NCI-H1092 (cell line): ENCODE data around the gene TRIM75.
"Not testable (repeated sequence)": the region's sequence is repeated elsewhere in the genome, so short reads cannot be mapped to it uniquely, and the experiment has no call there.

Source experiments
- DNase-seq: peaks from one replicate; lab custom pipeline; 2025; lab: John Stamatoyannopoulos, UW

TRIM75 gene

DNA sequence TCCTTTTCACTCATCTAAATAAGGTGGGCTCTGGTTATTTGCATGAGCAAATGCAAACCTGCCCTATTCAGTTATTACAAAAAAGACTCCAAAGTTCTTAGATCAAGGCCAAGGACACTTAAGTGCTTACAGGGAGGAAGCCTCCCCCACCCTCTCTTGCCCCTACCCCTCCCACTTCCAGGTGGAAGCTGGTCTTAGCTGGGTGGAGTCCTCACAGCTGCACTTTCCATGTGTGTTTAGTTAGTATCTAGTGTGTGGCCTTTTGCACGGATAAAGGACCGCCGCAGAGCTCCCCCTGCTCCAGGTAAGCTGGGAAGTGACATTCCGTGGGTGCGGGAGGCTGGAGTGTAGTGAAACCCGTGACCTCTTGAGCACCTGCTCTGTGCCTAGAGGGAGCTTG, at the start of gene TRIM75:
TSS of gene TRIM75 (plus strand) at position 222 of the 400 bp plus-strand sequence. CDS start 5,282 bp downstream, outside the sequence.
- DNase-seq, result no peak

DNA sequence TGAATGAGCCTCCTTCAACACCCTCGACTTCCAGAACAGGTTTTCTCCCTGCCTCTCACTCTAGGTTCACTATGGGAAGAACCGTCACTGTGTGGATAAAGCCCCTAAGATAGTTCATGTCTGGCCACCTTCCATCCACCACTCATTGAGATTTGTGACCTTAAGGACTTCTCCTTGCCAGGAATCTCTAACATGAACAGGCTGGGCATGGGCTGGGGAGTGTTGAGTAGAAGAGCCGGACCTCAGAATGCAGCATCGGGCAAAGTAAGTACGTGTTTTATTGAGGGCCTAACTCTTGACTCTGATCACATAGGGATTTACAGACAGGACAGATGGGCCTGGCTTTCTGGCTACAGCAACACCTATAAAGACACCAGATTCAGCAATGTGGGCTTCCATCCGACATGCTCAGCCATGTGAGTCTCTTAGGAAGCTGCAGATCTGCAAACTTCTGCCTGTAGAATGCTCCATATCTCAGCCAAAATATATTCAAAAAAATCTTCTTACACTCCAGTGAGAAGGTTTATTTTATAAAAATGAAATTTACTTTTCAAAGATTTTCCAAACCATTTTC, 48.2 kb upstream of the TRIM75 start:
- DNase-seq, result no peak

DNA sequence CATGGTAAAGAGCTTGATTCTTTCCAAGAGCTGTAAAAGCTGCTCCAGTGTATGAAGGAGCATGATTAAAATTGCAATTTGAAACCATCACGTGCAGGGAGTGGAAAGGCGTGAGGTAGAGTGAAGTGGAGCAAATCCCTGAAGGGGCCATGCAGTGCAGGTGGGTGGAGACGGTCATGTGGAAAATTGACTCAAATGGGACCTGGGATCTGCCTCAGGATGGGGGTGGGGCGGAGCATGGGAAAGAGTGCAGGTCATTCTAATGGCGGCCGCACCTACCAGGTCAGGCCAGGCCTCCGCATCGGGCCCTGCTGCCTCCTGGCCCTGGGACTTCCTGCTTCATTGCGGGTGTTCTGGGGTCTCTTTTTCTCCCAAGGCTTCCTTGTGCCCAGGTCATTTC, 47.2 kb upstream of the TRIM75 start:
- DNase-seq, result no peak

DNA sequence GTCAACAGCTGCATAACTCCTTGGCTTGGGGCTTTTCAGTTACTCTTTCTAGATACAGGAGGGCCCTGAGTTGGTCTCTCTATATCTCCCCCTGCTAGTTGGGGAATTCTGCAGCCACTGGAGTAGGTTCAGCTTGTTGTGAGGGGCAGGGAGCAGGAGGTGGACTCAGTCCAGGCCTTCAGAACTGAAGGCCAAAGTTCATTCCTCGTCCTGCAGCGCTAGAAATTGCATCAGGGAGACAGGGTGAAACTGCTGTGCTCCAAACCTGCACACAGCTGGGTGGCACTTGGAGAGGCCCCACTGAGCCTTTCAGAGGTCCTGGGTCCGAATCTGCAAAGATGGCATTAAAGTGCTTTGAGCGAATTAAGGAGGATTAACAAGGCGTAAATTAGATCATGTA, 46.8 kb upstream of the TRIM75 start:
- DNase-seq, result no peak

DNA sequence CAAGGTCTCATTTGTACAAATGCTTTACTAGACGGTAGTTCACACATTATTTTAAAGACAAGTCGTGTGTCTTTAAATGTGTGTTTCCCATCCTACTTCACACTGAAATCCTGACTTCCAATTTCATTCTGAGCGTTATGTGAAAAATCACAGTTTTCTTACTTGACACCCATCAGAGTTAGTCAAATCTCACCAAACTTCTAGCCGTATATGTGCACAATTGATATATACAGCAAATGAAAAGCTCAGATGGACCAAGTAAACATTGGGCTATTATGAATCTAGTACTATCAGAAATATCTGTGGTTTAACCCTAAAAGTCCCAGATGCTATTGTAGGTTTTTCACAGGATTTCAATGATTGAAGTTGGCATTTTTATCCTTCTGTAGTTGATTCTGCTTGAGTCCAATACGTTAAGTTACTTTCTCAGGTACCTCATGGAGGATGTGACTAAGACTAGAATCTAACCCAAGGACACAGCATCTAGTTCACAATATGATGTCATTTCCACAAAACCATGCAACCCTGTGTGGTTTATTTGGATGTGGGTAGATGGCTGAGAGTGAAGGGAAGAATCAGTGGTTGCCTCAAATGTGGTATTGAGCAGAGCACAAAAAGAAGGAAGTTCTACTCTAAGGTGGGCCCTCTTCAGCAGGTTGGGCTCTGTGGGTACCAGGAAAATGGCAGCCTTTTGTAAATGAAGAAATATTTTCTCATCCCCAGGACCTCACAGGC, 44.0 kb upstream of the TRIM75 start:
- DNase-seq, result no peak

DNA sequence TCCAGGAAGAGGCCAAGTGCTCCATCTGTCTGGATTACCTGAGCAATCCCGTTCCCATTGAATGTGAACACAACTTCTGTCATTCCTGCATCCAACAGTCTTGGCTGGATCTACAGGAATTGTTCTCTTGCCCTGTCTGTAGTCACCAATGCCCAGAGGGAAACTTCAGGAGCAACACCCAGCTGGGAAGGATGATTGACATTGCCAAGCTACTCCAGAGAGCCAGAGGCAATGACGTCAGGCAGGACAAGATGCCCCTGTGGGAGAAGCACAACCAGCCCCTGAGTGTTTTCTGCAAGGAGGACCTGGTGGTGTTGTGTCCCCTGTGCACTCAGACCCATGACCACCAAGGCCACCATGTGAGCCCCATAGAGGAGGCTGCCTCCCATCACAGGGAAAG, 43.2 kb upstream of the TRIM75 start:
- no peak for DNase-seq

DNA sequence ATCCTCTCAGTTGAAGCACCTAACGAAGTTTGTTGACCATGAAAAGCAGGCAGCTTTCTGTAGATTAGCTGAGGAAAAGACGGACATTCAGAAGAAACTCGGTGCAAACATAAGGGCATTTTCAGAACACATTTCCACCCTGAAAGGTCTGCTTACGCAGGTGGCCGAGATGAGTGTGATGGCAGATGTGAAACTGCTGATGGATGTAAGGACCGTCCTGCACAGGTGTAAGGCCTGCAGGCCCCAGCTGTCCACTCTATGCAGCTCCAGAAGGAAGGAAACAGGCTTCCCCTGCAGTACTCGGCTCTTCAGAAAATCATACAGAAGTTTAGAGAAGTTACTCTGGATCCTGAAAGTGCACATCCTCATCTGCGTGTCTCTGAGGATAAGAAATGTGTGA, 42.7 kb upstream of the TRIM75 start:
- no peak for DNase-seq

DNA sequence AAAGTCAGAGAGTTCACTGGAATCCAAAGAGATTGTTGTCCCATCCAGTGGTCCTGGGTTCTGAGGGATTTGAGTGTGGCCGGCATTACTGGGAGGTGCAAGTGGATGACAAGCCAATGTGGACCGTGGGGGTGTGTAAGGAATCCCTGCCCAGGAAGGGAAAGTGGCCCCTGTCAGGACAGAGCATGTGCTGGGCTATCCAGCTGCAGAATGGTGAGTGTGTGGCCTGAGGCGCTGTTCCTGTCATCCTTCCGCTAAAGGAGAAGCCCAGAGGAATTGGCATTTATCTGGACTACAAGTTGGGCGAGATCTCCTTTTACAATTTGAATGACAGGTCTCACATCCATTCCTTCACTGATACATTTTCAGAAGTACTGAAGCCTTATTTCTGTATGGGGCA, 42.3 kb upstream of the TRIM75 start:
- no peak for DNase-seq

DNA sequence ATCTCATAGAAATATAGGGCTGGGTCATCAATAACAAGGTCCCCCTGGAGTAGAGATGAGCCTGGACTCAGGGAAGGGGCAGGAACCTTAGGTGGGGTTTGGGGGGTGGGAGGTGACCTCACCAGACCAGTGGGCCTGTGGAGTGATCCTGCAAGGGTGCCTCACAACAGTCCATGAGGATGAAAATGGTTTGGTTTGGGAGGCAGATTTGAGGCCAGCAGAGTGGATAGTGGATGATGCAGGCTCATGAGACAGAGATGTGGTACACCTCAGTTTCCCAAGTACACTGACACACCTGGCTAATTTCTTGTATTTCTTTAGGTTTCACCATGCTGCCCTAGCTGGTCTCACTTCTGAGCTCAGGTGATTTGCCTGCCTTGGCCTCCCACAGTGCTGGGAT, 40.0 kb upstream of the TRIM75 start:
- DNase-seq, result no peak

DNA sequence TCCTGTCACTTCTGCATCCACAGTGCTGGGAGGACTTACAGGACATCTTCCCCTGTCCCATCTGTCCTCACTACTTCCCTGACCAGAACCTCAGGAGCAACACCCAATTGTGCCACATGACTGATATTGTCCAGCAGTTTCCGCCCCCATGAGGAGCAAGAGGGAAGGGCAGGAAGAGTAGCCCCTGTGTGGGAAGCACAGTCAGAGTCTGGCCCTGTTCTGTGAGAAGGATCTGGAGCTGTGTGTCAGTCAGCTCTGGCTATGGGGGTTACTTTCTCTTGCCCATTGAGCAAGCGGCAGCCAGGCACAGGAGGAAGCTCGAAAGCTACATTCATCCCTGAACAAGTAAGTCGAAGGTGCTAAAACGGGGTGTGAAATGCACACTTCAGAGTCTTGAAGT, 36.7 kb upstream of the TRIM75 start:
- no peak for DNase-seq

DNA sequence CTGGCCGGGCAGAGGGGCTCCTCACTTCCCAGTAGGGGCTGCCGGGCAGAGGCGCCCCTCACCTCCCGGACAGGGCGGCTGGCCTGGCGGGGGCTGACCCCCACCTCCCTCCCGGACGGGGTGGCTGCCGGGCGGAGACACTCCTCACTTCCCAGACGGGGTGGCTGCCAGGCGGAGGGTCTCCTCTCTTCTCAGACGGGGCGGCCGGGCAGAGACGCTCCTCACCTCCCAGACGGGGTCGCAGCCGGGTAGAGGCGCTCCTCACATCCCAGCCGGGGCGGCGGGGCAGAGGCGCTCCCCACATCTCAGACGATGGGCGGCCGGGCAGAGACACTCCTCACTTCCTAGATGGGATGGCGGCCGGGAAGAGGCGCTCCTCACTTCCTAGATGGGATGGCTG, 33.7 kb upstream of the TRIM75 start:
- not testable (repeated sequence) for DNase-seq

DNA sequence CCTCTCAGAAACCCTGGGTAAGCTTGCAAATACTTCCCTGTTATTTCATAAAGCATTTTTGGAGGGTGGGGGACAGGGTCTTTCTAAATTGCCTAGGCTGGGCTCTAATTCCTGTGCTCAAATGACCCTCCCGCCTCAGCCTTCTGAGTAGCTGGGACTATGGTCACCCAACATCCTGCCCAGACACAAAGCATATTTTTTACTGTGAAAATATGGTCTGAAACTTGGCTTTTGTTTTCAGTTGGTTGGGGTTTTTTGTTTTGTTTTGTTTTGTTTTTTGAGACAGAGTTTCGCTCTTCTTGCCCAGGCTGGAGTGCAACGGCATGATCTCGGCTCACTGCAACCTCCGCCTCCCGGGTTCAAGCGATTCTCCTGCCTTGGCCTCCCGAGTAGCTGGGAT, 27.9 kb upstream of the TRIM75 start:
- not testable (repeated sequence) for DNase-seq

DNA sequence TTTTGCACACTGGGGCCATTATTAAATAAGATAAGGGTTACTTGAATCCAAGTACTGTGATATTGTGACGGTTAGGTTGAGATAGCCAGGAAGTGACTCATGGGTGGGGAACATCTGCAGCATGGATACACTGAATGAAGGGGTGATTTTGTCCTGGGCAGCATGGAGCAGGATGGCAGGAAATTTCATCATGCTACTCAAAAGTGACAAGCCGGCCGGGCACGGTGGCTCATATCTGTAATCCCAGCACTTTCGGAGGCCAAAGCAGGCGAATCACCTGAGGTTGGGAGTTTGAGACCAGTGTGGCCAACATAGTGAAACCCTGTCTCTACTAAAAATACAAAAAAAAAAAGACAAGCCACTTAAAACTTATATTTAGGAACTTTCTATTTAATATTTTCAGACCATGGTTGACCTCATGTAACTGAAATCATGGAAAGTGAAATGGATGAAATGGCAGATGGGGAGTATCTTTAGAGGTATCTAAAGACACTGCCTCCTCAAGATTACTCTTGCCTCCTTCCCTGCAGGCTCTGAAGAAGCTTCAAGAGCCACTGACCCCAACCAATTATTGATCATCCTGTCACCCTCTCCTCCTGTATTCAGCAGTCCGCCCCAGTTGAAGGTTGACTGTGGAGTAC, 25.8 kb upstream of the TRIM75 start:
- DNase-seq, result no peak

DNA sequence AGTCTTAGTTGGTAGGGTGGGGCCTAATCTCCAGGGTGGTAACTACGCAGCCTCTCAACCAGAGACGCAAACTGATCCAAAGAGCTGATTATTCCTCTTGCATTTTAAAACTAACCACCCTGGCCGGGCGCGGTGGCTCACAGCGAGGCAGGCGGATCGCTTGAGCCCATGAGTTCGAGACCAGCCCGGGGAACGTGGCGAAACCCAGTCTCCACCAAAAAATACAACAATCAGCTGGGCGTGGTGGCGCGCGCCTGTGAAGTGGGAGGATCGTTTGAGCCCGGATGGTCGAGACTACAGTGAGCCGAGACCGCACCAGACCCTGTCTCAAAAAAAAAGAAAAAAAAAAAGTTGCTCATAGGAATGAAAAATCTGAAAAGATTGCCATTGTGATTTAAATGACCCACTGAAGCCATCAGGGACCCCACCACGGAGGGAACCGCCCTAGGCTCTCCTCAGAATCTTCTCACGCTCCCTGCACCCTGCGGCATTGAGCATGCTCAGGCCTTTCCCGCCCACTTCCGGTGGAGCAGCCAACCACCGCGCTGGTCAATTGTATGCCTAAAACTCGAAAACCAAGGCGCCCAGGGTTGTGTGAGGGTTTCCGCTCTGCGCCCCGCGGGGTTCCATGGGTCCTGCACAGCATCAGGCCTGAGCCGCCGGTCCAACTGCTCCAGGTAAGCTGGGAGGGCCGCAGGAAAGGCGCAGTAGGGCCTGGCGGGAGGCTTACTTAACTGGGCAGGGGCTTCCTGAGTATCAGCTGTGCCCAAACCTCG, 22.0 kb upstream of the TRIM75 start, which contains the start of gene TRIM60:
TSS of gene TRIM60 (plus strand) at position 564 of the 776 bp plus-strand sequence. CDS start 8,074 bp downstream, outside the sequence.
- no peak for DNase-seq

DNA sequence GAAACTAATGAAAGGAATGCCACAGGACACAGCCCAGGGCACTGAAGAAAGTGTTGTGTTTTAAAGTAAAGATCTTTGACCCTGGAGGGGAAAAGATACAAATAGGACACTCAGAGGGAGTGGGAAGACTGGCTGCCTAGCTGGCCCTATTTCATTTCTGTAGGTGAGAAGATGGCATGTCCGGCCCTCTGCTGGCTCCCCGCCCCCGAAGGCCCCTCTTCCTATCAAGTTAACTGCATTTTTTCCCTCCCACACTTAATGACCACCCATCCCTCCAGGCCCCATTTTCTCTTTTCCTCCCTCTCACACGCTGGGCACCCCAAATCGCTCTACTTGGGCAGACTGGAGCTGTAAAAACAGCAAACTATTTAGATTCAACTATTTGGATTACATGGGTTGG, 5.5 kb upstream of the TRIM75 start:
- DNase-seq, result no peak

DNA sequence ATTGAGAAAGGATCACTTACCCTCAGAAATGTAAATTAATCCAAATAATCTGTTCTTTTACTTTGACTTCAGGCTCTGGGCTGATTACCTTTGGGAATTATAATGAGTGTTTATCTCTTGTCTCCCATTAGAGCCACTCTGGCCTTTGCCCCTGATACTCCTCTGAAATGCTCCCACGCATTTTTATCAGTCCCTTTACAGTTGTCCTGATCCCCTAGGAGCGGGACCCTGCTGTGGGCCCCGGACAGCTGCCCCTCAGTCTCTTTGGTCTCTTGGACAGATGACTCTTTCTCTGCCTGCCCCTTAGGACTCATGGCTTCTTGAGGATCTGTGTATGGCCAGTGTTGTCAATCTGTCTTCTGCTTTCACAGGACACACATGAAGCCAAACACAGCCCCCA, 1.0 kb upstream of the TRIM75 start:
- DNase-seq, result no peak

DNA sequence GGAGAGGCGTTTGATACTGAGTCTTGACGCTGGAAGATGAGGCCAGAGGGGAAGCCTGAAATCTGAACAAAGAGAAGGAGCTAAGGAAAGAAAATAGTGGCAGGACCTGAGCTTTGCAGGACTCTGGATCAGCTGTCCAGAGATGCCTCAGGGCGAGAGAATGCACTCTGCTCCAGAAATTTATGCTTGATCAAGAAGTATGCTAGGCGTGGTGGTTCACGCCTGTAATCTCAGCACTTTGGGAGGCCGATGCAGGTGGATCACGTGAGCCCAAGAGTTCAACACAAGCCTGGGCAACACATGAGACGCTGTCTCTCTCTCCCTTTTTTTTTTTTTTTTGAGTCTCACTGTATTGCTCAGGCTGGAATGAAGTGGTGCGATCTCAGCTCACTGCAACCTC, 1.9 kb downstream of the TRIM75 start:
- DNase-seq, result no peak

DNA sequence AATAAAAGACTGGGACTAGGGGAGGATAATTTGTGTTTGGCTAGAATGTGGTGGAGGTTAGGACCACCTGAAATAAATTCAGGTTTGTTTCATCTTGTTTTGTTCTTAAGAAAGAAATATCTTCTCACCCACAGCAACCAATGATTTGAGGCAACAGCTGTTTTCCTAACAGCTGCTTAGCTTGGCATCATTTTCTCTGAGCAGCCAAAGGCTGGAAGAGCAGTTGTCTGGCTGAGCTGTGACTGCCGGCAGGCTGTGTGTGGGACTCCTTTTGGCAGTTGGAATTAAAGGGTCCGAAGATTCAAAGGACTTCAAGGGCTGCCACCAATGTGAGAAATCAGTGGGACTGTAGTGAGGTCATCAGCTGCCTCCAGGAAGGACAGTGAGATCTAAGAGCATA, 5.0 kb downstream of the TRIM75 start:
- DNase-seq, result no peak

DNA sequence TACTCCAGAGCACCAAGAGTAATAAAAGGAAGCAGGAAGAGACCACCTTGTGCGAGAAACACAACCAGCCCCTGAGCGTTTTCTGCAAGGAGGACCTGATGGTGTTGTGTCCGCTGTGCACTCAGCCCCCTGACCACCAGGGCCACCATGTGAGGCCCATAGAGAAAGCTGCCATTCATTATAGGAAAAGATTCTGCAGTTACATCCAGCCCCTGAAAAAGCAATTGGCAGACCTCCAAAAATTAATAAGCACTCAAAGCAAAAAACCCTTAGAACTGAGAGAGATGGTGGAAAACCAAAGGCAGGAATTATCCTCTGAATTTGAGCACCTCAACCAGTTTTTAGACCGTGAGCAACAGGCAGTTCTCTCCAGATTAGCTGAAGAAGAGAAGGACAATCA, 5.7 kb downstream of the TRIM75 start:
- DNase-seq, result peak; percentile 53

DNA sequence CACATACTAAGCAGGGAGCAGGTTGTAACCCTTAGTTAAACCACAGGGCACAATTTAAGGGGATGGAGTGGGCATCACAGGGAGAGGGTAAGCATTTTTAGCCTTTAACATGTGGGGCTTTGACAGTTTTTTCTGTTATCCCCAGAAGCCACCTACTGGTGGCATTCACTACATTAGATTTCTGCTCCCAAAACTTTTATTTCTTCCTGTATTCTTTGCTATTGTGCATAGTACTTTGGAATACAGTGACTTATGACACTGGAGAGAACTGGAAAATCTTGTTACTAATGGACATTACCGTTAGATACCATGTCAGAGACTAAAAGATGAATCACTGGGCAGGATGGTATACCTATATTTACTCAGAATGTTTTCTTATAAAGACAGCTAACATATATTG, 7.3 kb downstream of the TRIM75 start:
- DNase-seq, result no peak

DNA sequence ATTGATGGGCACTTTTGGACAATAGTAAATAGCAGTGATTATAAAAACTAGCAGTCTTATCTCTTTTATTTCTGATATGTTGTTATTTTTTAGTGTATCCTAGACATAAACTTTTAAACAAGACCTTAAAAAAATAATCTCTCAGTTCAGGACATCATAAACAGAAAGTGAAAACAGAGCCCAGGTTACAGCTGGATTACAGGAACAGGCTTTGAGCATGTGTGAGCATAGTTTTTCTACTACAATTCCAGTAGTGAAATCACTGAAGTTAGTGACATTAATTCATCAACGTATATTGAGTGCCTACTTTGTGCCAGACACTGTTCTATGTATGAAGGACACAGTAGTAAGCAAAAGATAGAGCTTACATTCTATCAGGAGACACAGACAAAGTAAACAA, 16.9 kb downstream of the TRIM75 start:
- DNase-seq, result no peak

DNA sequence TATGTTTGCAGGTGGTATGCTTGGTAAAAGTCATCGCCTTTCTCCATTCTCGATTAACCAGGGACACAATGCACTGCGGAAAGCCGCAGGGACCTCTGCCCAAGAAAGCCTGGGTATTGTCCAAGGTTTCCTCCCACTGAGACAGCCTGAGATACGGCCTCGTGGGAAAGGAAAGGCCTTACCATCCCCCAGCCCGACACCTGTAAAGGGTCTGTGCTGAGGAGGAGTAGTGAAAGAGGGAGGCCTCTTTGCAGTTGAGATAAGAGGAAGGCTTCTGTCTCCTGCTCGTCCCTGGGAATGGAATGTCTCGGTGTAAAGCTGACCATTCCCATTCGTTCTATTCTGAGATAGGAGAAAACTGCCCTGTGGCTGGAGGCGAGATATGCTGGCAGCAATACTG, 19.7 kb downstream of the TRIM75 start:
- not testable (repeated sequence) for DNase-seq
